Non-pigmented ciliary epithelial cell (primary cell): ENCODE measurements around the gene PRR35.

ENCODE experiments used
- DNase-seq: peaks from one replicate; pipeline ENCODE4 v3.0.0-alpha.2; 2010; ENCODE audit warnings: low read depth

Gene PRR35

DNA sequence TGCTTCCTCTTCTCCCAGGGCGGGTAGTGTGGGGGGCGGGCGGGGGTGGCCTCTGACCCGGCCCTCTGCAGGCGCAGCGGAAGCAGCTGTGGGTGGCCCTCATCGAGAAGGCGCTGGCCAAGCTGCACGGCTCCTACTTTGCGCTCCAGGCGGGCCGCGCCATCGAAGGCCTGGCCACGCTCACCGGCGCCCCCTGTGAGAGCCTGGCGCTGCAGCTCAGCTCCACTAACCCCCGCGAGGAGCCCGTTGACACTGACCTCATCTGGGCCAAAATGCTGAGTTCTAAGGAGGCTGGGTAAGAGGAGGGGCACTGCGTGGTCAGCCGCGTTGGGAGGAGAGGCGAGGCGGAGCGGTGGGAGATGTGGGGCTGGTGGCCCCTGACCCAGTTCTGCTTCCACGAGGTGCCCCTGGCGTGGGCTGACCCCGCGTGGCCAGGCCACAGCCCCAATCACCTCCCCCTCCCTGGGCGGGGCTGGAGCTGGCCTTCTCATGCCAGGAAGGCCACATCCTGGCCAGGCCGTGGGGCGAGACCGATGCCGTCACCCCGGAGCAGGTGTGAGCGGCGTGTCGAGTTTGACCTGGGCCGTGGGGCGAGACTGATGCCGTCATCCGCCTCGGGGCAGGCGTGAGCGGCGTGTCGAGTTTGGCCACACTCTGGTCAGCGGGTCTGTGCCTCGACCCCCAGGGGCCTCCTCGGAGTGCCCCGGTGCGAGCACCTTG is 10.5 kb upstream of the PRR35 start:
- DNase-seq: no peak

DNA sequence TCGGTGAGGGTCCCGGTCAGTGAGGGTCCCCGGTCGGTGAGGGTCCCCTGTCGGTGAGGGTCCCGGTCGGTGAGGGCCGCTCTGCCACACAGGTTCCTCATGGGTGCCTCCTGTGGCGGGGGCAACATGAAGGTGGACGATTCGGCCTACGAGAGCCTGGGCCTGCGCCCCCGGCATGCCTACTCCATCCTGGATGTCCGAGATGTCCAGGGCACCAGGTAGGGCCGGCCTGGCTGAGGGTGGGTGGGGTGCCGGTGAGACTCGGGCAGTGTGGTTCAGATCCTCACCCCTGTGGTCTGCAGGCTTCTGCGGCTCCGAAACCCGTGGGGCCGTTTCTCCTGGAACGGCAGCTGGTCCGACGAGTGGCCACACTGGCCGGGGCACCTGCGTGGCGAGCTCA is 9.0 kb upstream of the PRR35 start:
- no peak for DNase-seq

DNA sequence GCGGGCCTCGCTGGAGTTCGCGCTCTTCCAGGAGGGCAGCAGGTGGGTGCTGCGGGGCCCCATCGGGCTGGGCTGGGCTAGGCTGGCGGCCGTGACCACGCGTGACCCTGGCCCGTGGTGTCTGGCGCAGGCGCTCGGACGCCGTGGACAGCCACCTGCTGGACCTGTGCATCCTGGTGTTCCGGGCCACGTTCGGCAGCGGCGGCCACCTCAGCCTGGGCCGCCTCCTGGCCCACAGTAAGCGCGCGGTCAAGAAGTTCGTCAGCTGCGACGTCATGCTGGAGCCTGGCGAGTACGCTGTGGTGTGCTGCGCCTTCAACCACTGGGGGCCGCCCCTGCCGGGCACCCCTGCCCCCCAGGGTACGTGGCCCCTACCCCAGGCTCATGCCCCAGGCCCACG is 8.0 kb upstream of the PRR35 start:
- DNase-seq: no peak

DNA sequence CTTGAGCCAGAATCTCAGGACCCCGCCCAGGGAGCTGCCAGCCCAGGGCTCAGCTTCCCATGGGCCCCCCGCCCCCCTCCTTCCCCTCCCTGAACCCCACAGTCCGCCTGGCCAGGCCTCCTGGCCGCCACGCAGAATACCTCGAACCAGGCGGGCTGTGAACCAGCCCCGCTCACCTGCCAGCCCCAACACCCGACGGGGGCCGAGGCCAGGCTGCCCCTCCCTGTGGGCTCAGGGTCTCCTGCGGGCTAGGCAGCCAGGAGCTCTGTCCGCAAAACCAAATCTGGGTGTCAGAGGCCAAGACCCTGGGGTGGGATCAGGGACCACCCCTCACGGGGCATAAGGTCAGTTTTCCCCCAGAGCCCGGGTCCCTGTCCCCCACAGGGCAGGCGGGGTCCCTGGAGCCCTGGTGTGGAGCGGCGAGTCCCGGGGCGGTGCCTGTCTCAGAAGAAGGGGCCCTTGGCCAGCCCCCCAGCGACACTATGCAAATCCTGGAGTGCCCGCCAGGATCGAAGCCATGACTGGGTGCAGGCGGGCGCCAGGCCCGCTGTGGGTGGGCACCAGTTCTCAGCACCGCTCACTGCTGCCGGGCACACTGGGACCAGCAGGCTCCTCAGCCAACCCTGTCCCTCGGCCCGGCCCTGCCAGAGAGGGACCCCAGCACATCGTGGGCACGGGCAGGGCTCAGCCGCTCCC is 6.4 kb upstream of the PRR35 start:
- no peak for DNase-seq

DNA sequence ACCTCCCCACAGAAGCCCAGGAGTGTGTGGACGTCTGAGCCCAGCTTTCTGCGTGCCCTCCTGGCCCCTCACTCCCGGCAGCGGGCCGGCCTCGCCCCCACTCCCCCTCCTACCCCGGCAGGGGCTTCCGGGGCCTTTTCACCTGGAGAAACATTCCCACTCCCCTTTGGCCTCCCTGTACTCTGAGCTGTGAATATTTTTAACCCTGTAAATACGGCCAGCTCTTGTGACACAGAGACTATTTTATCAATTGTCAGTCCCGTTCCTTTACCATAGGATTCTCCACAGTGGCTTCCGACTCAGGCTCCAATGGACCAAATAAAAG is 5.9 kb upstream of the PRR35 start:
- DNase-seq: no peak

DNA sequence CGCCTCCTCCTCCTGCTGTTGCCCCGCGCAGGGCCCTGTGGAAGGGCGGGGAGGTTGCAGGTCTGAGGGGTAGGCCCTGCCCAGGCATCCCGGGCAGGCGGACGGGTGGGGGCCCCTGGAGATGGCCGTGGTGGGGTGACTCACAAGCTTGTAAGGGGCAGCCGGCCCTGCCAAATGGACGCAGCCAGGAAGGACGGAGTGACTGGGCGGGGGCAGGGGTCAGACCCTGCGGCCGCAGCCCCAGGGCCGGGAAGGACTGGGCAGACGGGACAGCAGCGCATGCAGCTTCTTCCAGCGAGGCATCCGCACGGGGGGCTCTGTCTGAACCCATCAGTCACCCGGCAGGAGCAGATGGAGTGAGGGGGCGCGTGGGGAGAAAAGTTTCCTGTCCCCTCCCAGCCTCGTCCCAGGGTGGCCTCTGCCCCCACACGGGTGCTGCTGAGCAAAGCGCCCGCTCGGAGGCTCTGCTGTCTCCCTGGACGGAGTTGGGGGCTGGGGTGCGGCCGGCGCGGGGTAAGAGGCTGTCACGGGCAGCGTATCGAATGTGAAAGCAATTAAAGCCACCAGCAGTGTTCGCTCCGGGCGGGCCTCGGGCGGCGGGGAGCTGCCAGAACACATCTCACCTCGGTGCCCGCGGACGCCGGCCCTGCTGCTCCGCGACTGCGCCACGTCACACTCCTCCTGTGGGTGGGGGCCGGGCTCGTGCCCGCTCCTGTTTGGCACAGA is 5.4 kb upstream of the PRR35 start:
- DNase-seq: no peak

DNA sequence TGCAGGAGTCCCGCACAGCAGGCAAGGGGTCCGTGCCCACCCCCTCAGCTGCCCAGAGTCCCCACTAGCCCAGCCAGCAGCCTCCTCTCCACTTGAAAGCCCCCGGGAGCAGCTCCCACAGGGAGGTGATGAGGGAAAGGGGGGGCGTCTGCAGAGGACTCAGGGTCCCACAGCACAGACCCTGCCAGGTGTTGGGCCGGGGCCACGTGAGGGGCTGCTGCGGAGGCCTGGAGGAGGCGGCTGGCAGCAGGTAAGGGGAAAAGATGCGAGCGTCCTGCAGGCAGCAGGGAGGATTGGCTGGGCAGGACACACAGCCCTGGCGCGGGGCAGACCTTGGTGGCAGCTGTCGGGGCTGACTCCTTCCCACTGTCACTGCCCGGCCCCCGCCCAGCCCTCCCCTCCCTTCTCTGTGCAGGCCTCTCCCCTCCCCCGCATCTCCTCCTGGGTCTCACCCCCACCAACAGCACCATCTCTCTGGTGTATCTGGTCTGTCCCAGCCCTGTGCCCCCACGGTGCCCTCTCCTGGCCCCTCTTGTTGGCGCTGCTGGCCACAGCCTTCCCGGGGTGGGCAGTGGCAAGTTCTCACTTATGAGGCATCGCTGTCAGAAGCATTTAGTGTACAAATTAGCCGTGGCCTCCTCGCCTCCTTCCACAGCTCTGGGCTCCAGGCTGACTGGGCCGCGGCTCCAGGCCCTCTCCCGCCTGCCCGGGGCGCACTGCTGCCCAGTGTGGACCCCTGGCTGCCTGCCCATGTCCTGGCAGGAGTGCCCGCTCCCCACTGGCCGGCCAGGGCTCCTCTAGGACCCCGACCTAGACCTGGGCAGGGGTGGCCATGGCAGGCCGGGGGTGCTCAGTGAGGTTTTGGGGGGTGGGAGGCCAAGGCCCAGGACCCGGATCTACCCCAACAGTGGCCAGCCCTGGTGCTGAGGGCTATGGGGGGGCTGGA is 4.4 kb upstream of the PRR35 start:
- no peak for DNase-seq

DNA sequence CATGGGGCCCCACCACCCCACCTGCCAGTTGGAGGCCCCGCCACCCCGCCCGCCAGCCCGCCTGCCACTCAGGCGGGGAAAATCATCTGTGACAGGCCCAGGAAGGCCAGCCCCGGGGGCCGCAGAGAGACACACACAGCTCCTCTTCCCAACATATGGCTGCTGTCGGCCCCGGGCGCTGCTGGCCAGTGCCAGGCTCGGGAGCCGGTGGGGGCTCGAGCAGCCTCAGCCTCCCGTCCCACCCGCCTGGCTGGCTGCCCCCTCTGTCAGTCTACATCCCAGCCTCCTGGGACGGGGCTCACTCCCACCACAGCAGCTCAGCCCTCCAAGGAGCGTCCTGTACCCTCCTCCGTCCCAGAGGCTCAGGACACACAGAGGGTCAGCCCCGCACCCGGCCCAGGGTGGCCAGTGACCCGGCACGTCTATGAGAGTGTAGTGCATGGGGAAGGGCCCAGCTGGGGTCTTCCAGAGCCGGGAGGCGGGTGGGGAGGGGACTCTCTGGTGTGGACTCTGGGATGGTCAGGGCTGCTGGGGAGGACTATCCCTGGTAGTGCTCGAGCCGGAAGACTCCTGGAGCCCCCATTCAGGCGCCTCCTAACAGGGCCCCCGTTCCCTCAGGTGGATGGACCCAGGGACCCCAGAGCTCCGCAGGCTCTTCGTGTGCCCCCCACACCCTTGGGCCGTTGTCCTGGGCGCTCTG is 3.6 kb upstream of the PRR35 start:
- DNase-seq: no peak

DNA sequence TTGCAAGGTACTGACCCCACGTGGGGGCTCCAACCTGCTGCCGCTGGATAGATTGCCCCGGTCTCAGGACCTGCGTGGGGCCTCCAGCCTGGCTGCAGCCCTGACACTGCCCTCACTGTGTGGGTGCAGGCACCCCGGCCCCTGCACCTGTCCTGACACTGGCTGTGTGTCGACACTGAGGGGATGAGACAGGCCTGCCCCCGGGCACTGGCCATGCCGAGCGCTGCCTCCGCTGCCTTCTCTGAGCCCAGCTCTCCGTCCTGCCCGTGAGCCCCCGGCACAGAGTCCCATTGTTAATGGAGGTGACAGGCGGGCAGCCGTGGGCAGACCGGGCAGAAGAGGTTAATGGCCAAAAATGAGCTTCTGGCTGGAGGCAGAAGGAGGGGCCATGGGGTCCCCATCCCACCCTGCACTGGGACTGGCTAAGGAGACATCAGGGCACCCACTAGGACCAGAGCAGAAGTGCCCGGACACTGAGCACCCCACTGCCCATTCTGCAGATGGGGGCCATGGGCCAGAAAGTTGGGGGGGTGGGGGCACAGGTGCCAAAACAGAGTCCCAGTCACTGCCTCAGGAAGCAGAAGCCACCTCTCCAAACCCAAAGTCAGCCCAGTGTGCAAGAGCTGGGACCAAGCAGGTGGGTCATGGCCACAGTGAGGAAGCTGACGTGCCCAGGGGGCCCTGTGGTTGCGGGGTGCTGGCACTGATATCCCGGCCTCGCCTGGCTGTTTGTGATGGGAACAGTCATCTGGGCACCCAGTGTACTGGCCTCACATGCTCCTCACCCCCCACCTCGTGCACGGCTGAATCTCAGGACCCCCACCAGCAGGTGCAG is 2.5 kb upstream of the PRR35 start:
- DNase-seq: no peak

DNA sequence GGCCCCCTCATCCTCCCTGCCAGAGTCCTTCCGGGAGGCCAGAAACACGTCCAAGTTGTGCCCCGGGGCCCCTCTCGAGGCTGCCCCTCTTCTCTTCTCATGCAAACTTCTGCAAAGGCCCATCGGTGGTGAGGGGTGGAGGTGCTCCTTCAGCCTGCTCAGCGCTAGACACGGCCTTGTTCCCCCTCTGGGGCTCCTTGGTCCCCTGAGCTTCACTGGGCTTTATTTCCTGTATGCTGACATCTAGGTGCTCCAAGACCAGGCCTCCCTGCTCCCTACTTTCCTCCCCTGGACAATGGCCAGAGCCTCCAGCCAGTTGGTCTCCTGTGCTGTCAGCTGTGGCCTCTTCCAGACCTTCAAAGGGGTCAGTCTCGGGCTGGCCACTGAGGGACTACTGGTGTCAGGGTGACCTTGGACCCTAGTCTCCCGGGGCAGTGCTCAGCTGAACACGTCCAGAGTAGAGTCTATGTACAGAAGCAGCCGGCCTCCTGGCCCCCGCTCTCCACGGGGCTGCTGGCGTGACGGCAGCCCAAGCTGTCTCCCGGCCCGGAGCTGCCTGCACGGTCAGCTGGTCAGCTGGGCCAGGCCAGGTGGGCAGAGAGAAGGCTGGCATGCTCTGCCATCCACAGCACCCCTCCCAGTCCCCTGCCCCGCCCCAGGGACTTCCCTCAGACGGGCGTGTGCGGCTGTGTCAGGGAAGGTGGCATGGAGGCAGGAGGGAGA is 1.7 kb upstream of the PRR35 start:
- no peak for DNase-seq

DNA sequence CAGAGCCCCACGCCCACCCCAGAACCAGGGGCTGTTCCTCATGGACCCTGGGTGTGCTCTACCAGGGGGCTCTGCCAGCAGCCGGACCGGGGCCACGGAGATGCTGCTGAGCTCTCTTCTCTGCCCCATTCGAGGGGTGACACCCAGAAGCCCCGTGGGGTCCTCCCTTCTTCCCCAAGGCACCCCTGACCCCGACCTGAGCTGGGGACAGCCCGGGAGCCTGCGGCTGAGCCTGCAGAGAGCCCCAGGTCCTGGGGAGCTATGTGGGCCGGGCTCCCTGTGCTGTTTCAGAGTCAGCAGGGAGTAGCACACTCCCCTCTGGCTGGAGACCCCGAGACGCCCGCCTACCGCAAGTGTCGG is 1.2 kb upstream of the PRR35 start:
- DNase-seq: no peak

DNA sequence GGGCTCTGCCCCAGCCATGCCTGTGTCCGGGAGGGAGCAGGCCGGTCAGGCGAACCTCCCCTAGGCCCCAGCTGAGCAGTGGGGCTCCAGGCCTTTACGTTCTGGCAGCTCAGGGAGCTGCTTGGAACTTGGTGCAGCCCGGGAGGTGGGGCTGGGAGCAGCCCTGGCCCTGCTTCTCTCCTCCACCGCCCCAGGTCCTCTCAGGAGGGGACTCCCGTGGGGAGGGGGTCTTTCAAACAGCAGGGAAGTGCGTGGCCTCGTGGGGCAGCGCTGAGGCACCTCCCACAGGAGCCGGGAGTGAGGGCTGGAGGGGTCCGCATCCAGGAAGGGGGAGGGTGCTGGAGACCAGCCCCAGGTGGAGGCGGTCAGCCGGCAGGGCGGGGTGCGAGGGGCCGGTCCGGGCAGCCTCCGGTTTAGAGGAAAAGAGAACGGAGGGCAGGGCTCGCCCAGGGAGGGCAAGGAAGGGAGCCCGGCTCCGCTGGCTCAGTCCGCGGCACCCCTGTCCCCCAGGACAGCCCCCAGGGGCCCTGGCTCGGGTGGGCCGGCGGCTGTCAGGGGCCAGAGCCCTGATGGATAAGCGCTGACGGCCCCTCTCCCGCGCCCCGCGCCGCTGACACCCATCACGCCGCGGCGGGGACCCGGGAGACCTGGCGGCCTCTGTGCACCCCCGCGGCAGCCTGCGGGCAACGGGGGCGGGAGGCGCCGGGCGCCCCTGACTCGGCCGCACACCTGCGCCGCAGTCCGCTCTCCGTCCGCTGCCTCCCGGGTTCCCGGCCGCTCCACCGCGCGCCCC is 587 bp upstream of the PRR35 start:
- no peak for DNase-seq

DNA sequence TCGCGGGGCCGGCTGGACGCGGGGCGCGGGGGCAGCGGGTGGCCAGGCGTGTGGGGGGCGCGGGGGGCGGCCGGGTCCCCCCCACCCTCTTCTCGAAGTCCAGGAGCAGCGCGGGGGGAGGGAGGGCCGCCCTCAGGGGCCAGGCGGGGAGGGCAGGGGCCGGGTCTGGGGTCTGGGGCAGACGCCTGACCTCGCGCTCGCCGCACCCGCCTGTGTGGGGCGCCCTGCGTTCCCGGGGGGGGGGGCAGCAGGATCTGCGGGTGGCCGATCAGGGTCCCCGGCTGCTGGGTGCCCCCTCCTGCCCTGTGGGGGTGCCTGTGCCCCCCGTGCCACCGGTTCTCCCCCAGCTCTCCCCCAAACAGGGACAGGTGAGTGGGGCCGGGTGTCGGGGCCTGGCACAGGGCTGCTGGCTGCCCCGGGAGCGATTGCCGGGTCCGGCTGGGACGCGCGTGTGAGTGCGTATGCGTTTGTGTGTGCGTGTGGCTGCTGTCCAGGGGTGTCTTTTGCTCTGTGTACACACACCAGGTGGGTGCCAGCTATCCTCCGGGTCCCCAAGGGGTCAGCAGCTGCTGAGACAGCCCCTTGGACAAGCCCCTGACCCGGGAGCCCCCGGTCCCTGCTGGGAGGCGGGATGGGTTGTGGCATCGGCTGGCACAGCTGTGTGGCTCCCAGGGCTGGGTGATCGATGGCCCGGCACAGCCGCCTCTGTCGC is 663 bp downstream of the PRR35 start:
- no peak for DNase-seq

DNA sequence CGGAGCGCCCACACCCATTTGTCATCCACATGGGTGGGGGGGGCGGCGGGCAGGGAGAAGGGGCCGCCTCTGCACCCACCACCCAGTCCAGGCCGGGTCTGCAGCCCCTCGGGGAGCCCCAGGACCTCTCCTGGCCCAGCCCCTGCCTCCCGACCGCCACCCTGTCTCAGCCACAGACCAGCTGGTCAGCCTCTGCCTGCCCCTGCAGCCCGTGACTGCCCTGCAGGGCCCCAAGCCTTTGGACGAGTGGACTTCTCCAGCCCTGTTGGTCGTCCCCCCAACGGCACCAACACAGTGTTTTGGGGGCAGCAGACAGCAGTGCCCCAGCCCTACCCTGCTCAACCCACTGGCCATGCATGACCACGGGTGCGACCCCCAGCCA is 1.2 kb downstream of the PRR35 start:
- DNase-seq: no peak

DNA sequence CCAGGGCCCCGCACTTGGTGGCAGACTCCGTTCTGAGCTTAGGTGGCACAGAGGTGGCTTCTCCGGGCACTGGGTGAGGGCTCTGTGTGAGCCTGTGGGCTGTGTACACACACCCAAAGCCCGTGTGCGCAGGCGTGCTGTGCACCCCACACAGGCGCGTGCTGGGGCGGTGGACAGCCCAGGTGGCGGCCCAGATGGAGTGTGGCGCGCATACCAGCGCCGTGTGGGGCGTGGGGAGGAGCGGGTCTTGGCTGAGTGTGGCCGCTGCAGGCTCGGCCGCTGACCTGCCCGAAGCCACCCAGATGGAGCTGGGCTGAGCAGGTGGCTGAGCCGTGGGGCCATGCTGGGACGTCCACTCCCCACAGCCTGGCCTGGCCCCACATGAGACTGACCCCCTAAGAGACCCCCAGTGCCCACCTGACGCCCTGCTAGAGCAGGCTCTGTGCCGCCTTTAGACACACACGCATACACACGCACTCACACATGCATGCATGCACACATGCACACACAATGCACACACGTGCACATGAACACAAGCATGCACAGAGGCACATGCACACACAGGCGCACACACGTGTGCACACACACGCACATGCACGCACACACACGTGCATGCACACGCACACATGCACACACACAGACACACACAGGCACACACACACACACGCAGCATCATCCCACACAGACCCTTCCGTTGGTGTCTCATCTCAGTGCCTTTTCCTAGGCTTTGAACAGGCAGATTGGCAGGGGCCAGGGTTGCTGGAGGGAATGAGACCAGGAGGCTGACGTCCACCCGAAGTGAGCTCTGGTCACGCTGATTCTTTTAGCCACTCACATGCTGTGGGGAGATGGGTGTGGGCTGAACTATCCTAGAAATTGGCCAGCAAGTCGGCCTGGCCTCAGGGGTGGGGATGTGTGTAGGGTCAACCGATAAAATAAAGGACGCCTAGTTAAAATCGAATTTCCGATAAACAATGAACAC is 2.1 kb downstream of the PRR35 start:
- DNase-seq: no peak

DNA sequence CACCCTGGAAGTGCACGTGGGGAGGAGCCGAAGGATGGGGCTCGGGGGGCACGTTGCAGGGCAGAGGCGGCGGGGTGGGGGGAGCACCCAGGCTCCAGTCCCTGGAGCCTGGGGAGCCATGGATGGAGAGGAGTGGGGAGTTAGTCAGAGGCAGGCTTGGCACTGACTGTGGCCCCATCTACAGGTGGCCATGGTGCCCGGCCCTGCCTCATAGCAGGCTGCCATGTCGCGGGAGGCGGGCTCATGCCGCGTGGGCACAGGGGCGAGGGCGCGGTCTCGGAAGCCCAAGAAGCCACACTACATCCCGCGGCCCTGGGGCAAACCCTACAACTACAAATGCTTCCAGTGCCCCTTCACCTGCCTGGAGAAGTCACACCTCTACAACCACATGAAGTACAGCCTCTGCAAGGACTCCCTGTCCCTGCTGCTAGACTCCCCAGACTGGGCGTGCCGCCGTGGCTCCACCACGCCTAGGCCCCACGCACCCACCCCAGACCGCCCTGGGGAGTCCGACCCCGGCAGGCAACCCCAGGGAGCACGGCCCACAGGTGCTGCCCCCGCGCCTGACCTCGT is 3.0 kb downstream of the PRR35 start:
- DNase-seq: no peak
